GM21619 (cell line): ENCODE results near the gene SCNN1B.

Source experiments
- ATAC-seq: cut with Tn5 transposase; IDR thresholded peaks from one replicate; pipeline ENCODE4 v1.9.1; 2021; ENCODE audit not compliant: unreplicated experiment

Gene SCNN1B

DNA sequence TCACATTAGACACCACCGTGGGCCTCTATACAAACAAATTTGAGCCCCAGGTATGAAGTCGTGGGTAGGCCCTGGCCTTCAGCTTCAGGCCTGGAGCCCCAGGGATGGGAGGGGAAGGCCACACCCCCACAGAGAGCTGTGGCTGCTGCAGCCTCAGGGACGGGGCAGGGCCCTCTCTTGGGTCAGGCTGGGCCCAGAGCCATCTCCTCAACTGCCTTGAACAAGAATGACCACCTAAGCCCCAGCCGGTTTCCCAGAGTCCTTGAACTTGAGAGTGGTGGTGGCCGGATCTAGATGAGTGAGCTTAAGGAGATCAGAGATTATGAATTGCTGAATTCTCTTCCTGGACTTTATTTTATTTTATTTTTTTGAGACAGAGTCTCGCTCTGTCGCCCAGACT is 18.6 kb downstream of the SCNN1B start:
- no peak for ATAC-seq

- ATAC-seq: no peak
Observed at GRCh38 chr16:23321206-23321875, 19.2 kb downstream of the SCNN1B start.

GRCh38 chr16:23323224-23324030 is 21.3 kb downstream of the SCNN1B start:
- peak; percentile 61 for ATAC-seq

DNA sequence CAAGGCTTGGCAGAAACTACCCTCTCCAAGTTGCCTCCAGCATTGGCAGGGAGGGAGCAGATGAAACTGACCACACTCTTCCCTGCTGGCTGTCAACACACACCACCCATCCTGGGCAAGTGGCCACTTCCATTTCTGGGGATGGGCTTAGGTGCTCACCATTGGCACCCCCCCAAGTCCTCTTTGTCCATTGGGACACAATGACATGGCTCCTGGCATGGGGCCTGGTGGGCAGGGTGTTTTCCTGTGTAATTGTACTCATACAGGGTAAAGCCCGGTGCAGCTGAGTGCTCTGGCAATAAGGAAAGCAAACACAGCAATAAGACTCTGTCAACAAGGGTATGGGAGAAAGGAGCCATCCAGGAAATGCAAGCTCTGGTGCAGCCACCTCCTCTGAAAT is 22.6 kb downstream of the SCNN1B start:
- no peak for ATAC-seq

DNA sequence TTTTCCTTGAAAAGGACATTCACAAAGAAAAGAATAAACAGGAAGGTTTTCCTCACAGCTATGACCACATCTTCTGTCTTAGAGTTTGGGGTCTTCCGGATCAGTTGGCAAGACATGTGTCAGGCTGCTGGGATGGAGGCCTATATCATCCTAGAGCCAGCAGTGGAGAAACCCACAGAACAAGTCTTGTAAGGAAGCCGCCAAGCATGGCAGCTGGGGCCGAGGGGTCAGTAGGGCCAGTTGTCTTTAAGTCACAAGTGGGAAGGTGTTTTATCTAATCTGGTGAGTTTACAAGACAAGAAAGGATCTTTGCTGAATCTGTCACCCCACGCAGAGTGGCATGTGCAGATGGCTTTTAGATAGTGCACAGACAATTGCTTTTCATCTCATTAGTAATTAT is 25.7 kb downstream of the SCNN1B start:
- no peak for ATAC-seq

- no peak for ATAC-seq
Observed at GRCh38 chr16:23330161-23330560, 28.1 kb downstream of the SCNN1B start.

DNA sequence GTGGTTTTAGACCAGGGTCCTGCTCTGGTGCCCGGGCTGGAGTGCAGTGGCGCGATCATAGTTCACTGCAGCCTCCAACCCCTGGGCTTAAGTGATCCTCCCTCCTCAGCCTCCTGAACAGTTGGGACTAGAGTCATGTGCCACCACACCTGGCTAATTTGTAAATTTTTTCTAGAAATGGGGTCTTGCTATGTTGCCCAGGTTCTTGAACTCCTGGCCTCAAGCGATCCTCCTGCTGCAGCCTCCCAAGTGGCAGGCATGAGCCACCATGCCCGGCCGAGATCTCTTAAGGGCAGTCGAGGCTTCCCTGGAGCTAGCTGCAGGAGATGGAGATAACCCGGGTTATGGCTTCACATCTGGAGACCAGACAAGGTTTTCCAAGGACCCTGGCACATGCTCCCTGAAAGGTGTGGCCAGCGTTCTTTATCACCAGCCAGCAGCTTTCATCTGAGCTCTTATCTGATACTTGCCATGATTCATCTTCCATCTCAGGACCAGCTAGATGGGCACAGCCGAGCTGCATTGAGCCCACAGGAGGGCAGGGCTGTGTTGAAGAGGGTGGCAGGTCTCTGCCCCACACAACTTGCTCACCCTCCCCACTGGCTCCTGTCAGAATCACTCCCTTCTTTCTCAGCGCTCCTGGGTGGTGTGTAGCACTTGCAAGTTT is 28.6 kb downstream of the SCNN1B start:
- ATAC-seq: no peak

GRCh38 chr16:23333034-23333579 is 31.0 kb downstream of the SCNN1B start:
- ATAC-seq: no peak

DNA sequence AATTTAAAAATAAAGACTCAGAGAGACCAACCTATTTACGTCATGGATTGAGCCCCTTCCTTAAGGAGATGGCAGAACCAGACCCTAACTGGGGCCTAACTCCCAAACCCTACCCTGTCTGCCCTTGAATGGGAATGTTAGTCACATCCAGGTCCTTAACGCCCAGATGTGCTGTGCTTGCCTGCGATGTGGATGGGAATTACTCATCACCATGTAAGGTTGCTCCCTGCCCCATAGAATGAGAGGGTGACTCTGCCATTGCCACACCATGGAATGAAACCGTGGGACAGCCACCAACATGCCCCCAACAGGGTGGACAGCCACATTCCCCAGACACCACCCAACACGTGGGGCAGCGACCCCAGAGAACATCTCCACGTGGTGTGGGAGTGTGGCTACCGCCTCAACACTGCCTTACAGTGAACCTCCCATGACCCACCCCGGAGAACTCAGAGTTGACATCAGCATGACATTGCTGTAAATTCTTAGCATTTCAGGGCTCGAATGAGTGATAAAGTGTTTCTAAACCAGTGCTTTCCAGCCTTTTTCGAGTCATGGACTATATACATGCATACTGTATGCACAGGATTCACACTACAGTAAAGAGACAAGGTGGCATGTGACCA is 31.8 kb downstream of the SCNN1B start:
- no peak for ATAC-seq

- ATAC-seq: no peak
Observed at GRCh38 chr16:23334457-23334853, 32.4 kb downstream of the SCNN1B start.

GRCh38 chr16:23334950-23335349 is 32.8 kb downstream of the SCNN1B start:
- no peak for ATAC-seq

DNA sequence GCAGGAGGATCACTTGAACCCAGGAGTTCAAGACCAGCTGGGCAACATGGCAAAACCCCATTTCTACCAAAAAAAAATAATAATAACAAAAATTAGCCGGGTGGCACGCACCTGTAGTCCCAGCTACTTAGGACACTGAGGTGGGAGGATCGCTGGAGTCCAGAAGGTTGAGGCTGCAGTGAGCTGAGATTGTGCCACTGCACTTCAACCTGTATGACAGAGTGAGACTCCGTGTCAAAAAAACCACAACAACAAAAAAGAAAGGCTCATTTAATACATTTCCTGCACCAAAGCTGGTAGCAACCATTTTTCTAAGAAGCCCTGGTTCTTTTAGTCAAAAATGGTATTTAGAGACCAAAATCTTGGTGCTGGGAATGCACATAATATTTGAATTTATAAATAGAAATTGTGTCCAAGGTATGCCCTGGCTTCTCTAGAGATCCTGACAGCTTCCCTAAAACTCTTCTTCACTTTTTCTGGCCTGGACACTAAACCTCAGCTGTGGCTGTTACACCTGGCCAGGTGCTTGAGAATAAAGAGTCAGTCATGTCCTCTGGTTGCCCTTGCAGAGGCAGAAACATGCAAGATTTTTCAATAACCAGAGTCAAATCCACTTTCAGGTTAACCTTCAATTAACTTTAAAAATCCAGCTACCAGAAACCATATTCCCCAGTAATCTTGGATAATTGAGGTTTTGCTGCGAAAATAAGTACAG is 35.9 kb downstream of the SCNN1B start:
- ATAC-seq: no peak

DNA sequence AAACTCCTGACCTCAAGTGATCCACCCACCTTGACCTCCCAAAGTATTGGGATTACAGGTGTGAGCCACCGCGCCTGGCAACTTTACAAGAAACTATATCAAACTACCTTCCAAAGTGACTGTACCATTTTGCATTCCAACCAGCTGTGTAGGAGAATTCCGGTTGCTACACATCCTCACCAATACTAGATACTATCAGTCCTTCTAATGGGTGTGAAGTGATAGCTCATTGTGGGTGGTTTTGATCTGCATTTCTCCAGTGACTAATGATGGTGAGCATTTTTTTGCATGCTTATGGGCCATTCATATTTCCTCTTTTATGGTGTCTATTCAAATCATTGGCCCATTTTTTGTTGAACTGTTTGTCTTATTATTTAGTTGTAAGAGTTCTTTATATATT is 37.7 kb downstream of the SCNN1B start:
- no peak for ATAC-seq

DNA sequence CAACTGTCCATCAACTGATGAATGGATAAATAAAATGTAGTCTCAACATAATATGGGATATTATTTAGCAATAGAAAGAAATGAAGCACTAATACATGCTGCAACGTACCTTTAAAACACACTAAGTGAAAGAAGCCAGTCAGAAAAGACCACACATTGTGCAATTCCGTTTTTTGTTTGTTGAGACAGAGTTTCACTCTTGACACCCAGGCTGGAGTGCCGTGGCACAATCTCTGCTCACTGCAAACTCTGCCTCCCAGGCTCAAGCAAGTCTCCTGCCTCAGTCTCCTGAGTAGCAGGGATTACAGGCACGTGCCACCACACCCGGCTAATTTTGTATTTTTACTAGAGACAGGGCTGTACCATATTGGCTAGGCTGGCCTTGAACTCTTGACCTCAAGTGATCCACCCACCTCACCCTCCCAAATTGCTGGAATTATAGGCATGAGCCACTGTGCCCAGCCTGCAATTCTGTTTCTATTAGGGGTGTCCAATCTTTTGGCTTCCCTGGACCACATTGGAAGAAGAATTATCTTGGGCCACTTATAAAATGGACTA is 40.1 kb downstream of the SCNN1B start:
- no peak for ATAC-seq

- ATAC-seq: no peak
Observed at GRCh38 chr16:23343643-23344612, 41.8 kb downstream of the SCNN1B start.

DNA sequence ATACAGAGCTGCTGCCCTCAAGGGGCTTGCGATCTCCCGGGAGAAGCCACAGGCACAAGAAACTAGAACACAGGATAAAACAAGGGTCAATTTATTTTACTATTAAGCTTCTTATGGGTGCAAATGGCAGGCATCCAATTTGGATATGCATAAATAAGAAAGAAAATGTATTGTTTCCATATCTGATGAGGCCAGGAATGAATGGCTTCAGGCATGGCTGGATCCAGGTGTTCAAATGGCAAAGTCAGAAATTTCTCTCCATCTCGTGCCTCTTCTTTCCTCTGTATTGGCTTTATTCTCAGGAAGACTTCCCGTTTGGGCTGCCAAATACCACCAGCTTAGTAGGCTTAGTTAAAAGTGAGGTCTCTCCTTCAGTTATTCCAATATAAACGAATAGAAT is 43.1 kb downstream of the SCNN1B start:
- ATAC-seq: no peak

GRCh38 chr16:23348579-23349469 is 46.7 kb downstream of the SCNN1B start:
- no peak for ATAC-seq

DNA sequence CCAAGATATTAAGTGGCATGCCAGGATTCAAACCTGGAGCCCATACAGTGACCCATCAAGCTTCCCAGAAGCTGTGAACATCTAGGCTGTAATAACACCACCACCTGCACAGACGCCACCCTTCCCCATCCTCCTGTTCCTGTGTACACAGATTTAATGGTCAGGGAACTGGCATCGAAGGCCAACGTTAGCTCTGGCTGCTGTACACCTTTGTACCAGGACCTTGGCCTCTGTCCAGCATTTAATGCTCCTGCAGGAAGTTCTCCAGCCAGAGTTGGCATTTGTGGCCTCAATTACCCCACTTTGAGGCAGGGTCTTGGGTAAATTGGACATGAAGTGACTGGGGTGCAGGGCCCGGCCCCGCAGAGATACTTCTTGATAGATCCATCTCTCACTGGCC is 49.3 kb downstream of the SCNN1B start:
- ATAC-seq: no peak
